HCT116 (cell line): ENCODE results near the gene PXYLP1. TPM values are rescaled to one million over a fixed set of nuclear protein-coding genes. Genes with fewer than 3 reads are reported as not detected.

Experiments
- ATAC-seq: fragments of 200-7000 bp; cut with Tn5 transposase; 2 replicates; pipeline ENCODE4 v1.9.1; 2020; ENCODE audit warnings: mild to moderate bottlenecking, moderate library complexity
- BruUV-seq: library from RNA; stranded (reverse); fragments of 400-500 nt; replicated peaks from 2 replicates; lab custom pipeline; 2021; lab: Mats Ljungman, UMichigan
- CTCF ChIA-PET: fragments of 300-600 bp; sonication (Branson Sonifier 250); formaldehyde crosslinking; loops from one replicate; lab custom pipeline; 2021; ENCODE audit warnings: antibody characterized with exemption; lab: Charles Lee
- POLR2A ChIA-PET: fragments of 300-600, 350-600 bp; sonication (Branson Sonifier 250); formaldehyde crosslinking; loops from one replicate; lab custom pipeline; 2021; ENCODE audit warnings: antibody characterized with exemption; lab: Charles Lee
- RAD21 ChIA-PET, 2 experiments: fragments of 300-600 bp; sonication (Branson Sonifier 250); formaldehyde crosslinking; loops; one replicate each; lab custom pipeline; 2023; ENCODE audit warnings: low total read pairs in 2 of 2; ENCODE audit not compliant: uncharacterized antibody in 2 of 2, unreplicated experiment in 2 of 2, low non-redundant PET in 1 of 2; lab: Charles Lee
- DNase-seq: peaks from one replicate; pipeline ENCODE4 v3.0.0-alpha.2; 2010; ENCODE audit warnings: low read depth, low spot score
- H2AFZ ChIP-seq: fragments of 200-600 bp; shearing (Covaris generic), sonication (generic); 2 replicates; pipeline ENCODE4 v1.6.1; 2017; ENCODE audit warnings: low read depth, mixed run types, mixed read lengths, antibody characterized with exemption, low read length; ENCODE audit not compliant: poor library complexity, severe bottlenecking
- H3K27ac ChIP-seq: 2 replicates; pipeline ENCODE4 v1.5.1; 2012; ENCODE audit warnings: low read depth, low read length
- H3K27me3 ChIP-seq: fragments of 200-600 bp; sonication (generic); 2 replicates; pipeline ENCODE4 v1.6.1; 2016; ENCODE audit warnings: mixed run types, low read length, mixed read lengths; ENCODE audit not compliant: insufficient read depth
- H3K36me3 ChIP-seq, 2 experiments: fragments of 200-500 bp in 1 of 2; fragments of 200-600 bp in 1 of 2; sonication (Bioruptor generic) in 1 of 2; sonication (generic) in 1 of 2; 2 replicates each; pipeline versions ENCODE4 v1.5.1 to v1.6.1; 2014 to 2016; ENCODE audit warnings: low read length in 2 of 2, inconsistent platforms in 1 of 2, mixed read lengths in 1 of 2, mixed run types in 1 of 2; ENCODE audit not compliant: insufficient read depth in 2 of 2, control insufficient read depth in 1 of 2
- H3K4me1 ChIP-seq, 2 experiments: fragments of 200-600 bp in 1 of 2; sonication (generic) in 1 of 2; 2 replicates each; pipeline versions ENCODE4 v1.5.1 to v1.6.1; 2012 to 2017; ENCODE audit warnings: low read length in 2 of 2, inconsistent platforms in 1 of 2, mild to moderate bottlenecking in 1 of 2, mixed read lengths in 1 of 2, mixed run types in 1 of 2, moderate library complexity in 1 of 2; ENCODE audit not compliant: insufficient read depth in 2 of 2, control insufficient read depth in 1 of 2
- H3K4me2 ChIP-seq: fragments of 200-600 bp; sonication (generic); 2 replicates; pipeline ENCODE4 v1.6.1; 2017; ENCODE audit warnings: mixed run types, low read length, mixed read lengths
- H3K4me3 ChIP-seq, 2 experiments: fragments of 200-600 bp in 1 of 2; sonication (generic) in 1 of 2; replicated peaks in 1 of 2; 2 replicates each; pipeline ENCODE4 v1.5.1; 2011 to 2016; ENCODE audit warnings: low read length in 2 of 2, control low read depth in 1 of 2, low read depth in 1 of 2, mild to moderate bottlenecking in 1 of 2, mixed read lengths in 1 of 2, mixed run types in 1 of 2
- H3K79me2 ChIP-seq: fragments of 200-600 bp; sonication (generic); 2 replicates; pipeline ENCODE4 v1.6.1; 2017; ENCODE audit warnings: mild to moderate bottlenecking, mixed run types, low read length, moderate library complexity, mixed read lengths; ENCODE audit not compliant: insufficient read depth
- H3K9ac ChIP-seq: fragments of 200-600 bp; sonication (generic); 2 replicates; pipeline ENCODE4 v1.6.1; 2016; ENCODE audit warnings: low read length, mixed read lengths
- H3K9me2 ChIP-seq: fragments of 200-600 bp; sonication (generic), shearing (Covaris generic); 2 replicates; pipeline ENCODE4 v1.6.1; 2017; ENCODE audit warnings: mixed run types, mild to moderate bottlenecking, moderate library complexity; ENCODE audit not compliant: insufficient read depth
- H3K9me3 ChIP-seq, 2 experiments: fragments of 200-500 bp in 1 of 2; fragments of 200-600 bp in 1 of 2; sonication (Bioruptor generic) in 1 of 2; sonication (generic) in 1 of 2; 2 replicates each; pipeline ENCODE4 v1.6.1; 2014 to 2017; ENCODE audit warnings: low read length in 2 of 2, mixed read lengths in 2 of 2, inconsistent platforms in 1 of 2, low read depth in 1 of 2, mild to moderate bottlenecking in 1 of 2, mixed run types in 1 of 2, moderate library complexity in 1 of 2; ENCODE audit not compliant: control insufficient read depth in 1 of 2, insufficient read depth in 1 of 2
- H4K20me1 ChIP-seq: fragments of 200-600 bp; sonication (generic), shearing (Covaris generic); 2 replicates; pipeline ENCODE4 v1.6.1; 2017; ENCODE audit warnings: mixed run types, mild to moderate bottlenecking, moderate library complexity; ENCODE audit not compliant: insufficient read depth
- ATF3 ChIP-seq: IDR thresholded peaks from 2 replicates; pipeline ENCODE4 v1.6.1; 2012
- CBX3 ChIP-seq: IDR thresholded peaks from 2 replicates; pipeline ENCODE4 v1.6.1; 2012; ENCODE audit warnings: low read depth
- CEBPB ChIP-seq: IDR thresholded peaks from 2 replicates; pipeline ENCODE4 v1.6.1; 2012; ENCODE audit warnings: low read depth
- CTCF ChIP-seq, 3 experiments: fragments of 200-600 bp in 1 of 3; sonication (generic) in 1 of 3; IDR thresholded peaks in 2 of 3; conservative IDR thresholded peaks in 1 of 3; 2 replicates each; pipeline ENCODE4 v1.5.1; 2012 to 2017; ENCODE audit warnings: low read depth in 2 of 3, low read length in 2 of 3, antibody characterized with exemption in 1 of 3, borderline replicate concordance in 1 of 3, control low read depth in 1 of 3, mild to moderate bottlenecking in 1 of 3, mixed read lengths in 1 of 3, mixed run types in 1 of 3, moderate library complexity in 1 of 3; ENCODE audit not compliant: insufficient read depth in 1 of 3
- EGR1 ChIP-seq: IDR thresholded peaks from 2 replicates; pipeline ENCODE4 v1.6.1; 2012; ENCODE audit warnings: low read depth
- ELF1 ChIP-seq: IDR thresholded peaks from 2 replicates; pipeline ENCODE4 v1.6.1; 2012; ENCODE audit warnings: low read depth, borderline replicate concordance
- EZH2 ChIP-seq: fragments of 200-600 bp; sonication (generic); IDR thresholded peaks from 2 replicates; pipeline ENCODE4 v1.6.1; 2017; ENCODE audit warnings: antibody characterized with exemption, mixed run types
- FOSL1 ChIP-seq: IDR thresholded peaks from 2 replicates; pipeline ENCODE4 v1.6.1; 2012; ENCODE audit warnings: low read depth
- JUND ChIP-seq: IDR thresholded peaks from 2 replicates; pipeline ENCODE4 v1.6.1; 2012
- POLR2AphosphoS5 ChIP-seq: IDR thresholded peaks from 2 replicates; pipeline ENCODE4 v1.6.1; 2011; ENCODE audit warnings: mild to moderate bottlenecking, low read depth, low read length, moderate library complexity
- TCF7L2 ChIP-seq: IDR thresholded peaks from 2 replicates; pipeline ENCODE4 v1.7.0; 2011; ENCODE audit warnings: borderline replicate concordance, inconsistent platforms; ENCODE audit not compliant: insufficient read depth, insufficient read length; ENCODE audit errors: extremely low read depth
- YY1 ChIP-seq: IDR thresholded peaks from 2 replicates; pipeline ENCODE4 v1.6.1; 2011; ENCODE audit warnings: low read length, low read depth, moderate library complexity, mild to moderate bottlenecking; ENCODE audit not compliant: insufficient replicate concordance; ENCODE audit errors: extremely low read depth
- ZFX ChIP-seq: fragments of 450-650 bp; IDR thresholded peaks from 2 replicates; pipeline ENCODE4 v1.6.1; 2017
- ZNF274 ChIP-seq: fragments of 200-500 bp; sonication (Bioruptor generic); IDR thresholded peaks from 2 replicates; pipeline ENCODE4 v1.6.1; 2014; ENCODE audit warnings: mild to moderate bottlenecking, low read depth, low read length, inconsistent platforms
- intact Hi-C: fragments of 100-400 bp; cut with micrococcal nuclease; formaldehyde crosslinking; loops from 2 replicates; pipeline ENCODE4 v1.10.0; 2022
- total RNA-seq: library from RNA; stranded (reverse); gene quantifications from one replicate; pipeline ENCODE4 v1.2.1, GENCODE V29; 2021; ENCODE audit not compliant: unreplicated experiment
- TF ChIP-seq, protein P1 (sequence below): IDR thresholded peaks from 2 replicates; pipeline ENCODE4 v1.6.1; 2011; ENCODE audit warnings: mild to moderate bottlenecking, low read length, moderate library complexity; ENCODE audit not compliant: insufficient replicate concordance; ENCODE audit errors: extremely low read depth
- TF ChIP-seq, protein P2 (sequence below): IDR thresholded peaks from 2 replicates; pipeline ENCODE4 v1.6.1; 2012

PXYLP1 gene
- total RNA-seq, 1 experiment from 2014 or later: 15.3 TPM

DNA sequence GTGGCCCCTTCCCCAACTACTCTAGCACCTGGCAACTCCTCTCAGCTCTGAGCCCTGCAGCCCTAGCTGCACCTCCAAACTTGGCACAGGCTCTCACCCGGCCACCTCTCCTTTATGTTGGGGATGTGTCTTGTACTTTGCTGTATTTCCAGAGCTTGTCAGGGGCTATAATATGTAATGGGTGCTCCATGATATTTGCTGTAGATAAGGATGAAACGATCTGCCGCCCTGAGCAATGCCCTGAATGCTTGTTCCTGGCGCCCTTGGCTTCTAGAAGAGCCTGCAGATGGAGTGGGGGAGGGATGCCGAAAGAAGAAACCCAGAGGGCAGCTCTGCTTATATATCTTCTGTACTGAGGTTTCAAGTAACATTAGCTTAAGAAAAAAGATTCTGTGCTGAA lies 100.8 kb downstream of the PXYLP1 start (continued):
- no peak for TF ChIP-seq YY1
- TF ChIP-seq POLR2AphosphoS5: no peak
- TF ChIP-seq FOSL1: no peak
- TF ChIP-seq EZH2: no peak
- TF ChIP-seq, protein P1, sequence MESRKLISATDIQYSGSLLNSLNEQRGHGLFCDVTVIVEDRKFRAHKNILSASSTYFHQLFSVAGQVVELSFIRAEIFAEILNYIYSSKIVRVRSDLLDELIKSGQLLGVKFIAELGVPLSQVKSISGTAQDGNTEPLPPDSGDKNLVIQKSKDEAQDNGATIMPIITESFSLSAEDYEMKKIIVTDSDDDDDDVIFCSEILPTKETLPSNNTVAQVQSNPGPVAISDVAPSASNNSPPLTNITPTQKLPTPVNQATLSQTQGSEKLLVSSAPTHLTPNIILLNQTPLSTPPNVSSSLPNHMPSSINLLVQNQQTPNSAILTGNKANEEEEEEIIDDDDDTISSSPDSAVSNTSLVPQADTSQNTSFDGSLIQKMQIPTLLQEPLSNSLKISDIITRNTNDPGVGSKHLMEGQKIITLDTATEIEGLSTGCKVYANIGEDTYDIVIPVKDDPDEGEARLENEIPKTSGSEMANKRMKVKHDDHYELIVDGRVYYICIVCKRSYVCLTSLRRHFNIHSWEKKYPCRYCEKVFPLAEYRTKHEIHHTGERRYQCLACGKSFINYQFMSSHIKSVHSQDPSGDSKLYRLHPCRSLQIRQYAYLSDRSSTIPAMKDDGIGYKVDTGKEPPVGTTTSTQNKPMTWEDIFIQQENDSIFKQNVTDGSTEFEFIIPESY: no peak
- TF ChIP-seq ELF1: no peak

GRCh38 chr3:141333836-141334626 lies 102.4 kb downstream of the PXYLP1 start:
- H3K4me3 ChIP-seq: no peak overlapping the region
- RAD21 ChIA-PET: no interaction called here
- H3K36me3 ChIP-seq: no peaks in the 10 kb centered on the region
- DNase-seq (no peak), ATAC-seq (no peak)
- H3K9me3 ChIP-seq: no peaks in the 10 kb centered on the region
- H3K4me2 ChIP-seq: no peak overlapping the region
- H3K27me3 ChIP-seq: no peaks in the 10 kb centered on the region
- no peaks in the 10 kb centered on the region for H3K79me2 ChIP-seq
- no peaks in the 10 kb centered on the region for H4K20me1 ChIP-seq
- no peak overlapping the region for H2AFZ ChIP-seq
- POLR2A ChIA-PET: no interaction called here
- CTCF ChIA-PET: no interaction called here
- H3K9ac ChIP-seq: no peak overlapping the region
- BruUV-seq: no TSS peak
- H3K4me1 ChIP-seq: peaks cover 0 to 10% of the 10 kb centered on the region in 2 experiments; a peak in 2 of 4 replicates
- H3K27ac ChIP-seq: no peak overlapping the region
- intact Hi-C loops: no loop called here
- H3K9me2 ChIP-seq: no peaks in the 10 kb centered on the region
- TF ChIP-seq CBX3 (no peak), ZNF274 (no peak), POLR2AphosphoS5 (no peak), TCF7L2 (no peak), CTCF (IDR thresholded peaks at IDR 0.05 in 2 of 3, conservative IDR thresholded peaks at IDR 0.05 in 1 of 3; ENCODE audit: borderline replicate concordance in 1 of 3, insufficient read depth in 1 of 3, low read depth in 2 of 3, low read length in 2 of 3) (no peak), JUND (no peak), EGR1 (no peak), ZFX (no peak), ATF3 (no peak), CEBPB (no peak), YY1 (no peak)
- TF ChIP-seq, protein P2, sequence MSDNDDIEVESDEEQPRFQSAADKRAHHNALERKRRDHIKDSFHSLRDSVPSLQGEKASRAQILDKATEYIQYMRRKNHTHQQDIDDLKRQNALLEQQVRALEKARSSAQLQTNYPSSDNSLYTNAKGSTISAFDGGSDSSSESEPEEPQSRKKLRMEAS: no peak
